Activated CD8-positive, alpha-beta memory T cell treated with anti-CD3 and anti-CD28 coated beads, Interleukin-2, amount 50 U/mL, for 48 hours (primary cell): ENCODE results near the gene MED22.
"Not testable (repeated sequence)": the region's sequence is repeated elsewhere in the genome, so short reads cannot be mapped to it uniquely, and the experiment has no call there.

ENCODE experiments used
- DNase-seq: peaks from one replicate; pipeline ENCODE4 v3.0.0-alpha.2; 2020

MED22 gene

GRCh38 chr9:133334161-133334560, 13.8 kb downstream of the MED22 start:
- DNase-seq, result peak; percentile 46

GRCh38 chr9:133333566-133333965, 14.4 kb downstream of the MED22 start:
- no peak for DNase-seq

- peak; percentile 42 for DNase-seq
Measured at GRCh38 chr9:133333011-133333410, 14.9 kb downstream of the MED22 start.

DNA sequence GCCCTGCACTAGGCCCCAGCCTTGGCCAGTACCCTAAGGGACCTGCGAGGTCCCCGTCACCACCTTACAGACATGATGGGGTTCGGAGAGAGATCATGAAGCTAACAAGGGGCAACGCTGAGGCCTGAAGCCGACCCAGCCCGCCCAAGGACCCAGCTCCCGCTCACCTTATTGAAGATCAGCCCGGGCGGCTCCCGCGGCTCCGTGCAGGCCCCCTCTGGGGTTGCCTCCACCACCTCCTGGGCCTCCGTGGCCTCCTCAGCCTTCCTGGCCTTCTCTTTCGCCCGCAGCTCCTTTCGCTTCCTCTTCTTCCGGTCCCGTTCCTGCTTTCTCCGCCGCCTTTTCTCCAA, 15.6 kb downstream of the MED22 start:
- DNase-seq, result no peak

DNA sequence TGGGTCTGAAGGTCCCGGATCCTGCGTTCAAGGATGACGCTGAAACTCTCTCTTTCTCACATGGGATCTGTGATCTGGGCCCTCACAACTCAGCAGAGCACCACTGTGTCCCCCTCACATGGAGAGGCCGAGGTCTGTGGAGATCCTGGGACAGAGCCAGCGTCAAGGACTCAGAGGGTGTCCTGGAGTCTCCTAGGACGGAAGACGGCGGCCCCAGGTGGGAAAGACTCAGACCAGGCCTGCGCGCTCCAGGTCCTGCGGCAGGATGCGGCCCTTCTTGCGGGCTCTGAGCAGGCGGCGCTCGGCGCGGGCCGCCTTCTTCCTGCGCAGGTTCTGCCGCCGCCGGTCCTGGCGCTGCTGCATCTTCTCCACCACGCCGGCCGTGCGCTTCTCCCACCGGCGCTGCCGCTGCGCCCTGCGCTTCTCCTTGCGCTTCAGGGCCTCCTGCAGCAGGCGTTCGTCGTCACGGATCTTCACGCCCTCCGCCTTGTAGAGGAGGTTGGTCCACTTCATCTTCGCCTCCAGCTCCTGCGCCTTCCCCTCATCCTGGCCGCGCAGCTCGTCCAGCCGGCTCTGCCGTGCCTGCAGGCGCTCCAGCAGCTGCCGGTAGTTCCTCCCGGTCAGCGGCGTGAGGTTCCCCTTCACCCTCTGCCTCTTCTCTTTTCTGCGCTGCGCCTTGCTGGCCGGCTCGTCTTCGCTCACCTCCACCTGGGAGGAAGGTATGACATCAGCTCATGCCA, 16.1 kb downstream of the MED22 start:
- DNase-seq, result peak; percentile 48

- peak; percentile 48 for DNase-seq
Measured at GRCh38 chr9:133331221-133331620, 16.7 kb downstream of the MED22 start.

DNA sequence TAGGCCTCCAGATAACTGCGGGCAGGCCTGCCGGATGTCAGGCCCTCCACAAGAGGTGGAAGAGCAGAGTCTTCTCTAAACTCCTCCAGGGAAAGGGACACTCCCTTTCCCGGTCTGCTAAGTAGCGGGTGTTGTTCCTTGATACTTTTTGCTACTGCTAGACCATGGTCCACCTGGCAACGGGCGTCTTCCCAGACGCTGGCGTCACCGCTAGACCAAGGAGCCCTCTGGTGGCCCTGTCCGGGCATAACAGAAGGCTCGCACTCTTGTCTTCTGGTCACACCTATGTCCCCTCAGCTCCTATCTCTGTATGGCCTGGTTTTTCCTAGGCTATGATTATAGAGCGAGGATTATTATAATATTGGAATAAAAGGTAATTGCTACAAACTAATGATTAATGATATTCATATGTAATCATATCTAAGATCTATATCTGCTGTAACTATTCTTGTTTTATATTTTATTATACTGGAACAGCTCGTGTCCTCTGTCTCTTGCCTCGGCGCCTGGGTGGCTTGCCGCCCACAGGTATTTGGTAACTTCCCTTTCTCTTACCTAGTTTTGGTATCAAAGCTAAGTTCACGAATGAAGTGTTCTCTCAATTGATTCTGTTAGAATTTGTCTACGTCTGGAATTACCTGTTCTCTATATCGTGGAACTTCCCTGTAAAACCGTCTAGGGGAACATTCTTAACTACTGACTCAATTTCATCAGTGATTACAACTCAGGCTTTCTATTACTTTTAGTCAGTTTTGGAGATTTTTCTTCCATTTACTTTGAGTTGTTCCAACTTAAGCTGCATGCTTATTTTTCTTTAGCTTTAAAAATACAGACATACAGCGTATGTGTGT, 18.4 kb downstream of the MED22 start:
- DNase-seq, result peak; percentile 57

DNA sequence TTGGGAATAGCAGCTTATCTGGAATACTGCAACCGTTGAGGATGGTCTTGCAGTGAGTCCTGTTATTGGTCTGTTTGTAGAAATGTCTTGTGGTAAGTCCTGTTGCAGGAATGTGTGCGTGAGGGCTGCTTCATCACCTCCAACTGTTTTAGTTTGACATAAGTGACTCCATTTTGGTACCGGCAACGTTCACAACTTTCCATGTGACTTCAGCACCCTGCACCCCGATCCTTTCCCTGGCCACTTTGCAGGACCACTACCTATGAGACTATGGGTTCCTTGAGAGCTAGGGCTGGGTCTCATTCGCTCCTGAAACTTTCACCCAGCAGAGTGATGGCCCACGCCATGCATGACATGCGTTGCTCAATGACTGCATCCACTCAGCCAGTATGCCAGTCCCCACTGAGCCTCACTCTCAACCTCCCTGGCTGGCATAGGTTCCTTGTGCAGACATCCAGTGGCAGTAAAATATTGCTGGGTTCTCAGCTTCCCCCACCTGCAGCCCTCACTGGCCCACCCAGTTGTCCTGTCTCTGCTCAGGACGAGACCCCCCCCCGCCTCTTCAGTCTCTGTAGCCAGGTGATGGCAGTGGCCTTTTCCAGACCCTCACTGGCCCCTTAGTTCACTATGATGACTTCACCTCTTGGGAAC, 20.0 kb downstream of the MED22 start:
- DNase-seq, result peak; percentile 45

DNA sequence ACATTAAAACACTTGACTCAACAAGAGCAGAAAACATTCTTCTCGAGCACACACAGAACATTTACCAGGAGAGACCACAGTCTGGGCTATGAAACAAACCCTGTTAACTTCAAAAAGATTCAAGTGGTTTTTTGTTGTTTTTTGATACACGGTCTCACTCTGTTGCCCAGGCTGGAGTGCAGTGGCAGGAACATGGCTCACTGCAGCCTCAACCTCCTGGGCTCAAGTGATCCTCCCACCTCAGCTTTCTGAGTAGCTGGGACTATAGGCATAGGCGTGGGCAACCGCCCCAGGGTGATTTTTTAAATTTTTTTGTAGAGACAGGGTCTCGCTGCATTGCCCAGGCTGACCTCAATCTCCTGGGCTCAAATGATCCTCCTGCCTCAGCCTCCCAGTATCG, 20.9 kb downstream of the MED22 start:
- DNase-seq, result peak; percentile 39

DNA sequence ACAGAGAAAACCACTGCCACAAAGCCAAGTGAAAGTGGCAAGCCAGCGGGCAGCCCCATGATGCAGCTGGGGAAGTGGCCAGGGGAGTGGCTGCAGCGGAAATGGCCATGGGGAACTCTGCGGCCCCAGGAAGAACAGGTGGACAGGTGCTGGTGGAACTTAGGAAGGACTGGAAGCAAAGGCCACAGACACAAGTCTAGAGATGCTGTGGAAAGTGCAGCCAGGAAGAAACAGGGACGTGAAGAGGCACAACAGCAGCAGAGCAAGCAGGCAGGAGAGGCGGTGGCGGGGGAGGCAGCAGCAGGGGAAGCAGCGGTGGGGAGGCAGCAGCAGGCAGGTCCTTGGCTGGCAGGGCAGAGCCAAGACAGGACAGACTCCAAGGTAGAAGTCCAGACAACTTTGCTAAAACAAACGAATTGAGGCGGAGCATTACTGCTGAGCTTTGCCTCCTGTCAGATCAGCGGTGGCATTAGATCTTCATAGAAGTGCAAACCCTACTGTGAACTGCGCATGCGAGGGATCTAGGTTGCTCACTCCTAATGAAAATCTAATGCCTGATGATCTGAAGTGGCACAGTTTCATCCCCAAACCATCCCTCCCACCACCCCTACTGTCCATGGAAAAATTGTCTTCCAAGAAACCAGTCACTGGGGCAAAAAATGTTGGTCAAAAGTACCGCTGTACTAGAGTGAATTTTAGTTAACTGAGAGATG, 23.8 kb downstream of the MED22 start:
- DNase-seq, result no peak

DNA sequence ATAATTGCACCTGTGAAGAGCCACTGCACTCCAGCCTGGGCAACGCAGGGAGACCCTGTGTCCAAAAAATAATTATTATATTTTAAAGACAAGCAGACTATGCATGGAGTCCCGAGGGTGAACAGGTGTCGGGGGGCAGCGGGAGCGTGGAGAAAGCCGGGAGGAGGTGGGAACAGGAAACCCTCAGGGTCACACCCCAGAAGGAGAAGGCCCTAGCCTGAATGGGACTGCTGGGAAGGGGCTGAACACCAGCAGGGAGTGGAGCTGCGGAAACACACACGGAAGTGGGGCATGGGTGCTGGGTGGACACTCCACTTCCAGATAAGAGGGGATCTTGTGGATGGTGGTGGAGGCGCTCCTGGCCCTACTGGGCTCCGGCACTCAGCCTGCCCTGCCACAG, 24.7 kb downstream of the MED22 start:
- no peak for DNase-seq

DNA sequence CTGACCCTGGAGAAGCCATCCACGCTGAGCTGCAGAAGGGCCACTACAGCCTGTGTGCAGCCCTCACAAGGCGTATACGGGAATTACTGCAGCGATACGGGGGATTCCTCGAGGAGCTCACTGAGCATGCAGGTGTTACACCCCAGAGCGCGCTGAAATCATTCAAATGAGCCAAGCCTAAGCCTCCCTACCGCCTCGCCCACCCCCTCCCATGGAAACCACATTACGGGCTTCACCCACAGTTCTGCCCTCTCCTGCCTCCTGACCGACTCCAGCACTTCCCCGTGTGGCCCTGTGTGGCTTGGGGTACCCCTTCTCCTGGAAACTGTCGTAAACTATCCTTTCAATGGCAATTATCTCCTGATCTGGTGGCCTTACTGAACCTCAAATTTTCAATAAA, 25.2 kb downstream of the MED22 start:
- DNase-seq, result no peak

DNA sequence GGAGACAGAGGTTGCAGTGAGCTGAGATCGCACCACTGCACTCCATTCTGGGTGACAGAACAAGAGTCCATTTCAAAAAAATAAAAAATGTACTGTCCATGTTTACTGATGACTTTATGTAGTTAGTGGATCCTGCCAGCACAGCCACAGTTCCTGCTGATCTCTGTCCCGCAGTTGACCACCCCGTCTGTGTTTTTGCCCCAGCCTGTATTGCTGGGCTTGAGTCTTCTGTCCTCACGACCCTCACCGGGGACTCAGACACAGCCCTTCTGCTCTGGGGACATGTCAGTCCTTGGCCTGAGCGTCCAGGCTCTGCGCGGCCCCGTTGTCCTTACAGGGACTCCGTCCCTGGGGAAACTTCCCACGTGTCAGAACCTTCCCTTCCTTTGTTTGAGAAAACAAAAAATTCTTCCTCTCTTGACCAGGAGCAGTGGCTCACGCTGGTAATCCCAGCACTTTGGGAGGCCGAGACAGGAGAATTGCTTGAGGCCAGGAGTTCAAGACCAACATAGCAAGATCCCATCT, 26.5 kb downstream of the MED22 start:
- DNase-seq, result peak; percentile 17

DNA sequence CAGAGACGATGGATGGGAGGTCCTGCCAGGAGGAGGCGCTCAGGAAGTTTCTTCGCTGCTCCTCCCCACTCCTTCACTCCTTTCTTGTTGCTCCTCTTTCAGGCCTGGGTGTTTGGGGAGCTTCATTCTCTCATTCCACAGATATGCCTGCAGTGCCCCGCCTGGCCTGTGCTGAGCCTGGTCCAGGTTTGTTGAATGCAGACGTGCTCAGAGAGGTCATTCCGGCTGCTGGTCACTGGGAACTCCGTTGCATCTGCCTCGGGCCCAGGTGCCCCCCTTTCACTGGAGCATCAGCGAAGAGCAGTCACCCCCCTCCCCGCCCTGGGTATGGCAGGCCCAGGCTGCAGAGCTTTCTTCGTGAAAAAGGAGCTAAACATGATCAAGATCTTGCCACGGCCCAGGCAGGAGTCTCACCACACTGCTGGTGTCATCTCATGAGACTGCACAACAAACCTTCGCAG, 27.5 kb downstream of the MED22 start:
- peak; percentile 29 for DNase-seq

GRCh38 chr9:133317551-133317950, 30.4 kb downstream of the MED22 start:
- not testable (repeated sequence) for DNase-seq

DNA sequence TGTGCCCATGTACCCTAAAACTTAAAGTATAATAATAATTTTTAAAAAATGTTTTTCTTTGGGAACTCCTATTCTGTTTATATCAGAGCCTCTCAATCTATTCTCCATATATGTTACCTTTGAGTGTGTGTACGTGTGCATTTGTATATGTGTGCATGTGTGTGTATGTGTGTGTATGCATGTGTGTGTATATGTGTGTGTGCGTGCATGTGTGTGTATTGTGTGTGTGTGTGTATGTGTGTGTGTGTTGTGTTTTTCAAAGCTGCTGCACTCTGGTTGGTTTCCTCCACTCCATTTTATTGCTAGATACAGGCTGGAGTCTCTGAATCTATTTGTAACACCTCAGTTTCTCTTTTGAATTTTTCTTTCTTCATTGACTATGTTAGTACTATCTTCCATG, 31.9 kb downstream of the MED22 start:
- DNase-seq, result no peak

GRCh38 chr9:133309608-133310007, 38.3 kb downstream of the MED22 start:
- DNase-seq, result no peak

DNA sequence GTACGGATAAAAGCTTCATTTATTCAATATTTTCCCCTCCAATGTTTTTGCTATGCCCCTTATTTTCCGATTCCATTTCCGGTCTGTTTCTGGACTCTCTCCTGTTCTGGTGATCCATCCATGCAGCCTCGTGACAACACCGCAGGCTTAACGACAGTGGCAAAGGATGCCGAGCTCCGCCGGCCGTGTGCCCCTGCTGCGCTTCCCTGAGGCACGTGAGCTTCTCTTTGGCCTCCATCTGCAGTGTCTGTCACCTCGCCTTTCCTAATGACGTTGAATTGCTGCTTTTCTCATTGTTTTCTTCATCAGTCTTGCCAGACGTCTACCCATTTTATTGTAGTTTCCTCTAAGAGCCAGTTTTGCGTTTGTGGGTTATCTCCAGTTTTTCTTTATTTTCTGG, 40.6 kb downstream of the MED22 start:
- no peak for DNase-seq

DNA sequence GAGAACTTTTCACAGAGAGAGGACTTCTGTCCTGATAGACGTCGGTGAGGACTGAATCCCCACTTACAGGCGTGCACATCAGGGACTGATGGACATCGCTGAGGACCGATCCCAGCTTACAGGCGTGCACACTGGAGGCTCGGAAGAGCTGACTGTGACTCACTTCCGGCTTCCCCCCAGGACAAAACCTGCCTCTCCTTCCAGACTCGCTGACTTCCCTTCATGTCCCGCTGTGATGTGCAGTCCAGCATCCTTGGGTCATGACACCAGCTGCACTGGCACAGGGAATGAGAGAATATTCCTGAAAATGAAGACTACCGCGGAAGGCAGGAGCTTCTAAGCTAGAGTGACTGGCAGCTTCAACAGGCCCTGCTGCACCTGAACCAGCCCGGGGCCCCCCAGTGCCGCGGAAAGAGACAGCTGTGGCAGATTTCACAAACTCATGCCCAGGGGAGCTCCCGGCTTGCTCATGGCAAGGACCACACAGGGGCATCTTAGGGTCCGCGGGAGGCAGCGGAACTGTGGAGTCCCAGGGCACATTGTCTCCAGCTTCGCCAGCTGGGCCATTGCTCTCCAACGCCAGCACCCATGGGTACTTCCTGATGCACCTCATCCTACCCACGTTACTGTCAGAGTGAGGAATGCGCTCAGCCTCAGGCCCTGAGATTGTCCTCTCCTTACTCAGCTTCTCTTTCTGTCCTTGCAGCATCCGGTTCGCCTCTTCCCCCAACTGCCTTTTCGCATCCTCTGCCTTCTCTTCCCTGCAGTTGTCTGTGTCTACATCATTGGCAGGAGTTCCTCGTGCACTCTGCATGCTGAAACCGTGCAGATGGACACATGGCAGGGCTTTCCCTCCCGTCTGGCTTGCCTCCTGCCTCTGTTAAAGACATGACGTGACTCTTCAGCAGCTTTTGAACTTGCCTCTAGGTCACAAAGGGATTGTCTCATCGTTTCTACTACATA, 41.4 kb downstream of the MED22 start:
- no peak for DNase-seq

- no peak for DNase-seq
Measured at GRCh38 chr9:133305731-133306130, 42.2 kb downstream of the MED22 start.
